Tibial artery (tissue), 4 donors: ENCODE results near the gene ENPP3.
"Not testable (repeated sequence)": the region's sequence is repeated elsewhere in the genome, so short reads cannot be mapped to it uniquely, and the experiment has no call there.

Experiments
- DNase-seq, 2 donors: peaks; one replicate each; pipeline ENCODE4 v3.0.0-alpha.2; 2019
- H3K27ac ChIP-seq, 2 donors: fragments of 200-600 bp; sonication (generic) in 1 of 2; 1 replicate in 1 of 2; 2 replicates in 1 of 2; pipeline ENCODE4 v1.5.1; 2018 to 2019; ENCODE audit warnings: mild to moderate bottlenecking in 1 of 2
- H3K27me3 ChIP-seq, 2 donors: fragments of 200-600 bp; sonication (generic) in 1 of 2; one replicate each; pipeline versions ENCODE4 v1.5.1 to v1.6.0; 2016 to 2019
- H3K36me3 ChIP-seq, 3 donors: fragments of 200-600 bp; sonication (generic) in 2 of 3; one replicate each; pipeline ENCODE4 v1.5.1; 2016 to 2019; ENCODE audit warnings: mild to moderate bottlenecking in 2 of 3
- H3K4me1 ChIP-seq, 4 donors: fragments of 200-600 bp; sonication (generic) in 2 of 4; 1 replicate in 3 of 4; 2 replicates in 1 of 4; pipeline ENCODE4 v1.5.1; 2016 to 2019
- H3K4me3 ChIP-seq, 2 donors: fragments of 200-600 bp; sonication (generic) in 1 of 2; 1 replicate in 1 of 2; 2 replicates in 1 of 2; pipeline ENCODE4 v1.5.1; 2018 to 2019; ENCODE audit warnings: mild to moderate bottlenecking in 2 of 2
- H3K9me3 ChIP-seq, 3 donors: fragments of 200-600 bp; sonication (generic) in 1 of 3; one replicate each; pipeline ENCODE4 v1.5.1; 2016 to 2019
- CTCF ChIP-seq, 2 experiments: fragments of 200-600 bp in 1 of 2; fragments of 450-650 bp in 1 of 2; IDR thresholded peaks; one replicate each; pipeline ENCODE4 v1.5.1; 2017 to 2019; ENCODE audit warnings: antibody characterized with exemption in 2 of 2, mild to moderate bottlenecking in 1 of 2, moderate library complexity in 1 of 2
- intact Hi-C: fragments of 100-400 bp; cut with DNase I; formaldehyde crosslinking; loops from one replicate; pipeline ENCODE4 v1.15.0; 2023; ENCODE audit warnings: low total_unique reads

The ENPP3 gene

GRCh38 chr6:131694832-131695426, 57.8 kb downstream of the ENPP3 start:
- intact Hi-C loops, result loop anchor here (5.0 kb wide), 1 partner anchor 212 kb away; no protein-coding TSS in a partner anchor
- H3K27ac ChIP-seq, result no peak overlapping the region
- no peaks in the 10 kb centered on the region for H3K36me3 ChIP-seq
- H3K27me3 ChIP-seq, result no peaks in the 10 kb centered on the region
- no peaks in the 10 kb centered on the region for H3K4me1 ChIP-seq
- no peak overlapping the region for H3K4me3 ChIP-seq
- peak; percentile 76 to 86 for TF ChIP-seq CTCF (IDR thresholded peaks at IDR 0.05)
- no peaks in the 10 kb centered on the region for H3K9me3 ChIP-seq
- peak in 1 of 2 donors; percentile 27 for DNase-seq

- Histone ChIP-seq H3K27ac (no peak overlapping the region), H3K4me1 (no peaks in the 10 kb centered on the region), H3K9me3 (no peaks in the 10 kb centered on the region), H3K36me3 (no peaks in the 10 kb centered on the region), H3K27me3 (no peaks in the 10 kb centered on the region), H3K4me3 (no peak overlapping the region)
- DNase-seq, result no peak
- intact Hi-C loops, result no loop called here
- no peak for TF ChIP-seq CTCF (IDR thresholded peaks at IDR 0.05)
Measured at GRCh38 chr6:131696956-131697355, 59.9 kb downstream of the ENPP3 start.

- H3K36me3 ChIP-seq, H3K27ac ChIP-seq, H3K4me3 ChIP-seq, H3K27me3 ChIP-seq, intact Hi-C loops, H3K4me1 ChIP-seq, DNase-seq, H3K9me3 ChIP-seq: not testable (repeated sequence)
Measured at GRCh38 chr6:131700851-131701250, 63.7 kb downstream of the ENPP3 start.

- intact Hi-C loops, H3K27ac ChIP-seq, DNase-seq, H3K4me3 ChIP-seq, H3K4me1 ChIP-seq, H3K36me3 ChIP-seq, H3K9me3 ChIP-seq, H3K27me3 ChIP-seq: not testable (repeated sequence)
Measured at GRCh38 chr6:131703905-131704304, 66.8 kb downstream of the ENPP3 start.

- H3K4me3 ChIP-seq, result not testable (repeated sequence)
Measured at GRCh38 chr6:131710917-131711316, 73.8 kb downstream of the ENPP3 start, which contains the start of gene CTAGE9. TSS of gene CTAGE9 (minus strand) at chr6:131711017. CDS start at chr6:131711017, 0 bp downstream.

GRCh38 chr6:131715567-131715966, 78.5 kb downstream of the ENPP3 start:
- H3K27ac ChIP-seq, H3K36me3 ChIP-seq, DNase-seq, H3K4me3 ChIP-seq, H3K4me1 ChIP-seq, H3K27me3 ChIP-seq, intact Hi-C loops, H3K9me3 ChIP-seq: not testable (repeated sequence)

More at GRCh38 chr6:131710917-131711316, 73.8 kb downstream of the ENPP3 start, which contains the start of gene CTAGE9:
- H3K27ac ChIP-seq, H3K4me1 ChIP-seq, intact Hi-C loops, H3K9me3 ChIP-seq, DNase-seq, H3K36me3 ChIP-seq, H3K27me3 ChIP-seq: not testable (repeated sequence)

GRCh38 chr6:131717836-131718542, 80.9 kb downstream of the ENPP3 start:
- H3K27me3 ChIP-seq, result no peaks in the 10 kb centered on the region
- no peaks in the 10 kb centered on the region for H3K9me3 ChIP-seq
- no peak overlapping the region for H3K4me3 ChIP-seq
- no peaks in the 10 kb centered on the region for H3K4me1 ChIP-seq
- no peak for DNase-seq
- H3K36me3 ChIP-seq, result no peaks in the 10 kb centered on the region
- no peak for TF ChIP-seq CTCF (IDR thresholded peaks at IDR 0.05)
- intact Hi-C loops, result no loop called here
- no peak overlapping the region for H3K27ac ChIP-seq
